Measurements from ENCODE around the gene PPP1R14D. TPM values are rescaled to one million over a fixed set of nuclear protein-coding genes. Genes with fewer than 3 reads are reported as not detected.

PPP1R14D gene
- total and polyA plus RNA-seq, 2 of the 8 experiments (the other 6 are each of a cell fraction or from before 2014, with no cell fraction given), result not detected

GRCh38 chr15:40845511-40846284 is 17.2 kb upstream of the PPP1R14D start:
- H2BK120ac ChIP-seq (replicated peaks; ENCODE audit: low read depth, low read length), result no peak overlapping the region
- WGBS, 2 experiments (ENCODE audit: extremely low coverage in 1 of 2, insufficient coverage in 1 of 2, insufficient read length in 1 of 2, insufficient replicate concordance in 2 of 2, low coverage in 1 of 2, low lambda C conversion rate in 2 of 2, missing lambda C conversion rate in 1 of 2), result 87% methylated on average over 8 of the region's 8 CpGs; no CpG with 5 or more reads in 1 of the 2 experiments
- no peak overlapping the region for H3K4ac ChIP-seq (replicated peaks; ENCODE audit: insufficient read length, low read depth, low read length)
- peaks cover 13% of the 10 kb centered on the region for H3K23me2 ChIP-seq (ENCODE audit: low read depth, low read length)
- no peak overlapping the region for H4K5ac ChIP-seq (ENCODE audit: insufficient read length, low read depth, low read length)
- no peak overlapping the region for H3K23ac ChIP-seq (ENCODE audit: insufficient read length)
- CTCF ChIA-PET (ENCODE audit: partially characterized antibody), result interaction anchor here (0.8 to 14.5 kb wide), 9 partner anchors 11 to 190 kb away, joined by 3 to 157 read pairs (median 5); partner anchors contain the start of gene RHOV
- peaks cover 0 to 52% of the 10 kb centered on the region in 2 experiments; a peak in 3 of 4 replicates for H3K79me2 ChIP-seq (ENCODE audit: control insufficient read depth in 1 of 2, insufficient read depth in 2 of 2, low read length in 2 of 2)
- H4K91ac ChIP-seq (replicated peaks; ENCODE audit: insufficient read length, low read length), result no peak overlapping the region
- peak overlapping the region; percentile 22 for H2BK5ac ChIP-seq (ENCODE audit: low read depth, low read length)
- H2AFZ ChIP-seq (ENCODE audit: low read length), result no peak overlapping the region
- H3K4me2 ChIP-seq (ENCODE audit: insufficient read depth in 1 of 2, low read depth in 2 of 2, low read length in 2 of 2), result peak overlapping the region; percentile 85 to 96
- H3K9ac ChIP-seq (replicated peaks in 1 of 4; ENCODE audit: extremely low read depth in 1 of 4, low read depth in 3 of 4, low read length in 3 of 4), result peak overlapping the region in 1 of 4 experiments; percentile 16; a peak in 2 of 7 replicates
- H4K20me1 ChIP-seq (replicated peaks in 1 of 2; ENCODE audit: control insufficient read depth in 1 of 2, insufficient read depth in 2 of 2, low read length in 2 of 2), result peaks cover 7 to 20% of the 10 kb centered on the region in 2 experiments
- no peak overlapping the region for H3K27ac ChIP-seq (ENCODE audit: low read depth, low read length)
- POLR2A ChIA-PET (ENCODE audit: partially characterized antibody), result interaction anchor here (0.5 to 2.8 kb wide), 8 partner anchors 12 to 181 kb away, joined by 3 to 17 read pairs (median 5); partner anchors contain the start of genes DNAJC17 and GCHFR
- no peak overlapping the region for H2BK20ac ChIP-seq (ENCODE audit: low read length)
- H4K8ac ChIP-seq (ENCODE audit: extremely low read depth, insufficient read depth, low read length), result no peak overlapping the region
- peaks cover 0 to 26% (median 15%) of the 10 kb centered on the region in 4 experiments; a peak in 6 of 7 replicates for H3K4me1 ChIP-seq (replicated peaks in 1 of 4; ENCODE audit: control insufficient read depth in 3 of 4, insufficient read depth in 4 of 4, low read length in 3 of 4)
- H2BK12ac ChIP-seq (ENCODE audit: low read depth, low read length), result peak overlapping the region; percentile 35; the same call in 1 of the 2 replicates
- peaks cover 0 to 2% (median 0%) of the 10 kb centered on the region in 4 experiments; a peak in 1 of 7 replicates for H3K27me3 ChIP-seq (replicated peaks in 1 of 4; ENCODE audit: control insufficient read depth in 3 of 4, extremely low read depth in 1 of 4, insufficient read depth in 3 of 4, low read length in 3 of 4)
- H2AK5ac ChIP-seq (ENCODE audit: low read depth, low read length), result peak overlapping the region; percentile 91; the same call in 1 of the 2 replicates
- peaks cover 24% of the 10 kb centered on the region for H3K79me1 ChIP-seq (ENCODE audit: low read depth, low read length)
- H2BK15ac ChIP-seq (ENCODE audit: low read length), result no peak overlapping the region
- no peak overlapping the region for H3K18ac ChIP-seq (ENCODE audit: extremely low read depth, low read length)
- DNase-seq (ENCODE audit: low read depth in 1 of 2, low spot score in 2 of 2) (no peak), FAIRE-seq (no peak)
- H3K9me3 ChIP-seq (ENCODE audit: insufficient read depth in 2 of 2, low read depth in 1 of 2, low read length in 1 of 2), result no peaks in the 10 kb centered on the region
- H3K36me3 ChIP-seq (ENCODE audit: control insufficient read depth in 2 of 4, insufficient read depth in 4 of 4, low read length in 3 of 4), result peaks cover 1 to 23% (median 3%) of the 10 kb centered on the region in 4 experiments; a peak in 6 of 8 replicates
- no peak overlapping the region for H3K14ac ChIP-seq (ENCODE audit: insufficient read length)
- H3K4me3 ChIP-seq (ENCODE audit: extremely low read depth in 1 of 4, insufficient read depth in 2 of 4, low read depth in 3 of 4, low read length in 4 of 4), result peak overlapping the region; percentile 16 to 88 (median 74); a peak in 7 of 8 replicates
- no peak overlapping the region for H3K56ac ChIP-seq (replicated peaks; ENCODE audit: insufficient read length, low read depth, low read length)
- TF ChIP-seq CTBP2 (IDR thresholded peaks at IDR 0.05; ENCODE audit: borderline replicate concordance, insufficient read depth, insufficient read length, low read length) (no peak), JUND (IDR thresholded peaks at IDR 0.05; ENCODE audit: low read length) (peak; percentile 86), RAD21 (IDR thresholded peaks at IDR 0.05 in 1 of 2, conservative IDR thresholded peaks at IDR 0.05 in 1 of 2; ENCODE audit: low read depth in 2 of 2, low read length in 2 of 2) (no peak), KDM5A (IDR thresholded peaks at IDR 0.05; ENCODE audit: low read length) (no peak), SP1 (IDR thresholded peaks at IDR 0.05; ENCODE audit: low read depth, low read length) (no peak), SUZ12 (IDR thresholded peaks at IDR 0.05; ENCODE audit: low read length) (no peak), SIRT6 (IDR thresholded peaks at IDR 0.05; ENCODE audit: low read length) (no peak), GABPA (IDR thresholded peaks at IDR 0.05; ENCODE audit: borderline replicate concordance, insufficient read depth, low read length) (no peak), BACH1 (IDR thresholded peaks at IDR 0.05; ENCODE audit: low read length) (no peak), TEAD4 (IDR thresholded peaks at IDR 0.05; ENCODE audit: low read depth, low read length) (0 out of 2 replicates have a peak, but pooled peaks have one; percentile 36), JUN (IDR thresholded peaks at IDR 0.05; ENCODE audit: low read depth, low read length) (0 out of 2 replicates have a peak, but pooled peaks have one; percentile 36)
